Thymus (tissue), 11 donors: ENCODE measurements around the gene TRIM66. TPM values are rescaled to one million over a fixed set of nuclear protein-coding genes. Genes with fewer than 3 reads are reported as not detected.
"Not testable (repeated sequence)": the region's sequence is repeated elsewhere in the genome, so short reads cannot be mapped to it uniquely, and the experiment has no call there.

Experiments used
- DNase-seq, 9 donors: peaks; one replicate each; pipeline ENCODE4 v3.0.0-alpha.2; 2013; ENCODE audit warnings: low spot score in 9 of 9, low read depth in 6 of 9, missing footprints in 1 of 9
- H3K27ac ChIP-seq, 2 donors: one replicate each; pipeline ENCODE4 v1.5.1; 2013; ENCODE audit warnings: control low read depth in 1 of 2, low read depth in 1 of 2, low read length in 1 of 2, mild to moderate bottlenecking in 1 of 2, moderate library complexity in 1 of 2
- H3K27me3 ChIP-seq, 2 donors: one replicate each; pipeline ENCODE4 v1.5.1; 2013; ENCODE audit warnings: low read length in 1 of 2; ENCODE audit not compliant: control insufficient read depth in 2 of 2, insufficient read depth in 1 of 2
- H3K36me3 ChIP-seq, 2 donors: one replicate each; pipeline ENCODE4 v1.5.1; 2013; ENCODE audit warnings: low read length in 1 of 2, mild to moderate bottlenecking in 1 of 2, moderate library complexity in 1 of 2; ENCODE audit not compliant: control insufficient read depth in 2 of 2, insufficient read depth in 2 of 2
- H3K4me1 ChIP-seq, 2 donors: one replicate each; pipeline ENCODE4 v1.5.1; 2013; ENCODE audit warnings: low read length in 2 of 2; ENCODE audit not compliant: control insufficient read depth in 2 of 2, insufficient read depth in 2 of 2
- H3K4me3 ChIP-seq, 2 donors: one replicate each; pipeline ENCODE4 v1.5.1; 2013; ENCODE audit warnings: low read length in 2 of 2, control low read depth in 1 of 2, mild to moderate bottlenecking in 1 of 2
- H3K9me3 ChIP-seq, 2 donors: one replicate each; pipeline ENCODE4 v1.5.1; 2013; ENCODE audit warnings: low read length in 1 of 2, mild to moderate bottlenecking in 1 of 2; ENCODE audit not compliant: control insufficient read depth in 2 of 2, insufficient read depth in 1 of 2
- WGBS: extraction: QIAGEN DNeasy Blood & Tissue Kit; methylation state at CpG from one replicate; pipeline ENCODE4 v1.1.7; 2013; 5-methylcytosine and 5-hydroxymethylcytosine counted together
- polyA plus RNA-seq: library from polyadenylated mRNA; stranded (reverse); fragments of 200-250 nt; gene quantifications from one replicate; pipeline ENCODE4 v1.2.3, GENCODE V29; 2013
- total RNA-seq: library from RNA; stranded (reverse); fragments of 120-200 nt; gene quantifications from one replicate; pipeline ENCODE4 v1.2.4, GENCODE V29; 2013
- donor health status: healthy.

TRIM66 gene
- total and polyA plus RNA-seq, 2 donors: 2.7 to 4.6 TPM

GRCh38 chr11:8679006-8679405, 3.5 kb downstream of the TRIM66 start:
- Histone ChIP-seq H3K9me3 (no peaks in the 10 kb centered on the region), H3K27ac (no peak overlapping the region), H3K36me3 (peaks cover 1 to 5% of the 10 kb centered on the region in 2 donors), H3K4me3 (no peak overlapping the region), H3K27me3 (no peaks in the 10 kb centered on the region), H3K4me1 (peaks cover 9 to 10% of the 10 kb centered on the region in 2 donors)
- DNase-seq: no peak
- 95% methylated on average over 1 of the region's 1 CpG for WGBS

DNA sequence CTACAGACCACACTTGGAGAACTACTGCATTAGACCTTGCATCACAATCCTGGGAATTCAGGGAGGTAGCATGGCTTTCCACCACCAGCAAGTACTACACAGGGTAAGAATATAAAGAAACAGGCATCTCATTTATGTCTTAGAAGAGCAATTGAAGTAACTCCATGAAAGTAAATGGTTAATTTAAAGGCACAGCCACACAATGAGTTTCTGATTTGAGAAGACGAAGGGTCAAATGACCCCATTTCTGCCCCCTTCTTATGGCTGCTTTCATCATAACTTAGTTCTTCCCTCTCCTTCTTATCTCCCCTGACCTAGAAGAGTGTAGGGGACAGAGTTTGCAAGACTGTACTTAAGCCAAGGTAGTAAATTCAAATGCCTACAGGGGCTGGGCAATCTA, 6.0 kb downstream of the TRIM66 start:
- Histone ChIP-seq H3K4me3 (no peak overlapping the region), H3K4me1 (peaks cover 0 to 6% of the 10 kb centered on the region in 2 donors), H3K27me3 (no peaks in the 10 kb centered on the region), H3K9me3 (no peaks in the 10 kb centered on the region), H3K36me3 (peaks cover 7 to 8% of the 10 kb centered on the region in 2 donors), H3K27ac (no peak overlapping the region)
- 96% methylated on average over 1 of the region's 1 CpG for WGBS
- no peak for DNase-seq

DNA sequence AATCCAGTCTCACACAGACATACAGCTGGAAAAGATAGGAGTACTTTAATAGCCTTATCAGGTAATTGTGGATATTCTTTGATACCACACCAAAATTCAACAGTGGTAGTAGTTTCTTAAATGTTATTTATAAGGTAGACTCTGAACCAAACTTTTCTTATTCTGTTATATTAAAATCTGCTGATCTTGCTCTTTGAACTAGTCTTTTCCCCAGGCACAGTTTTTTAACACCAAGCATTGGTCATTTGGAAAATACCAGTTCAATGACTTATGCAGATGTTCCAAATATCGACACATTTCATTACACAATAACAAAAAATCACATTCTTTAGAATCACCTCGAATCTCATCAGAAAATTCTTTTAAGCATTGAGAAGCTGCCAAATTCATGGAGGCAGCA, 7.6 kb downstream of the TRIM66 start:
- WGBS: 97% methylated on average over 2 of the region's 2 CpGs
- H3K9me3 ChIP-seq: no peaks in the 10 kb centered on the region
- no peak for DNase-seq

GRCh38 chr11:8672346-8672745, 10.1 kb downstream of the TRIM66 start:
- 98% methylated on average over 2 of the region's 2 CpGs for WGBS
- no peak overlapping the region for H3K27ac ChIP-seq
- DNase-seq: no peak
- no peaks in the 10 kb centered on the region for H3K27me3 ChIP-seq
- H3K4me1 ChIP-seq: peaks cover 0 to 6% of the 10 kb centered on the region in 2 donors
- peaks cover 6 to 13% of the 10 kb centered on the region in 2 donors for H3K36me3 ChIP-seq
- H3K9me3 ChIP-seq: no peaks in the 10 kb centered on the region
- H3K4me3 ChIP-seq: no peak overlapping the region

More for the DNA sequence above, 7.6 kb downstream of the TRIM66 start:
- H3K4me1 ChIP-seq: peaks cover 0 to 6% of the 10 kb centered on the region in 2 donors
- no peak overlapping the region for H3K4me3 ChIP-seq
- H3K27me3 ChIP-seq: no peaks in the 10 kb centered on the region
- H3K27ac ChIP-seq: no peak overlapping the region
- H3K36me3 ChIP-seq: peaks cover 8 to 13% of the 10 kb centered on the region in 2 donors

GRCh38 chr11:8671651-8672062, 10.8 kb downstream of the TRIM66 start:
- no peak overlapping the region for H3K4me3 ChIP-seq
- DNase-seq: no peak
- no peaks in the 10 kb centered on the region for H3K9me3 ChIP-seq
- peak overlapping the region; percentile 40 to 60 for H3K27ac ChIP-seq
- H3K36me3 ChIP-seq: peaks cover 6 to 13% of the 10 kb centered on the region in 2 donors
- H3K27me3 ChIP-seq: no peaks in the 10 kb centered on the region
- peaks cover 0 to 6% of the 10 kb centered on the region in 2 donors for H3K4me1 ChIP-seq
- 0% methylated on average over 1 of the region's 1 CpG for WGBS

DNA sequence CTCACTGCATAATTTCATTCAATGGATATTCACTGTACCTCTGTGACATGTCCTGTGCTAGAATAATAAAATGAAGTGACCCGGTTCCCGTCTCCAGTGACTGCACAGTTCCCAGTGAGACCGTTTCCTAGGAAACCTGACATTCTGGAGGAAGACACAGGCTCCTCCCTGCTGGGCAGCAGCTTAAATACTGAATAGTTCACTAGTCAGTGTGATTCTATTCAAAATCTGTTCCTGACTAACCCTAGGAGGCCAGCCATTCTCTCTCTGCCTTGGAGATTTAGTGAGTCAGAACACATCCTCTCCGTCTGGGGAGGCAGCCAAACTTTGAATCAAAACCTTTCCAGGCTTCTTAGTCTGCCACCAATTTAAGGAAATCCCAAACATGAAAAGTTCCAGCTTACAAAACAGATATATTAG, 11.3 kb downstream of the TRIM66 start:
- Histone ChIP-seq H3K4me1 (peaks cover 0 to 6% of the 10 kb centered on the region in 2 donors), H3K27ac (peak overlapping the region in 1 of 2 donors; percentile 60), H3K9me3 (no peaks in the 10 kb centered on the region), H3K4me3 (no peak overlapping the region), H3K36me3 (peaks cover 6 to 13% of the 10 kb centered on the region in 2 donors), H3K27me3 (no peaks in the 10 kb centered on the region)
- no peak for DNase-seq
- WGBS: 93% methylated on average over 4 of the region's 4 CpGs

DNA sequence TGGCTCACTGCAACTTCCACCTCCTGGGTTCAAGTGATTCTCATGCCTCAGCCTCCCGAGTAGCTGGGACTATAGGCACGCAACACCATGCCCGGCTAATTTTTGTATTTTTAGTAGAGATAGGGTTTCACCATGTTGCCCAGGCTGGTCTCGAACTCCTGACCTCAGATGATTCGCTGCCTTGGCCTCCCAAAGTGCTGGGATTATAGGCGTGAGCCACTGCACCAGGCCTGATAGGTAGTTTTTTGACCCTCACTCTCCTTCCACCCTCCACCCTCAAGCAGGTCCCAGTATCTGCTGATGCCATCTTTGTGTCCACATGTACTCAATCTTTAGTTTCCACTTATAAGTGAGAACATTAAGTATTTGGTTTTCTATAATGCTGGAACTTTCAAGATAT, 12.4 kb downstream of the TRIM66 start:
- not testable (repeated sequence) for H3K4me1 ChIP-seq, DNase-seq, H3K27ac ChIP-seq, H3K4me3 ChIP-seq, H3K27me3 ChIP-seq, H3K9me3 ChIP-seq
- WGBS: 97% methylated on average over 6 of the region's 6 CpGs
- H3K36me3 ChIP-seq: peaks cover 6 to 13% of the 10 kb centered on the region in 2 donors

GRCh38 chr11:8665222-8665621, 17.2 kb downstream of the TRIM66 start:
- WGBS: 100% methylated on average over 1 of the region's 1 CpG
- H3K27me3 ChIP-seq: no peaks in the 10 kb centered on the region
- no peak overlapping the region for H3K4me3 ChIP-seq
- H3K4me1 ChIP-seq: no peaks in the 10 kb centered on the region
- no peaks in the 10 kb centered on the region for H3K9me3 ChIP-seq
- H3K36me3 ChIP-seq: no peaks in the 10 kb centered on the region
- H3K27ac ChIP-seq: no peak overlapping the region
- no peak for DNase-seq

- Histone ChIP-seq H3K4me3 (no peak overlapping the region), H3K27ac (no peak overlapping the region), H3K4me1 (no peaks in the 10 kb centered on the region), H3K27me3 (no peaks in the 10 kb centered on the region), H3K9me3 (no peaks in the 10 kb centered on the region), H3K36me3 (no peaks in the 10 kb centered on the region)
- no peak for DNase-seq
- 94% methylated on average over 6 of the region's 6 CpGs for WGBS
Measured at GRCh38 chr11:8661001-8661795, 21.3 kb downstream of the TRIM66 start.
